Osteoblast (primary cell): ENCODE results near the gene CNST. TPM values are rescaled to one million over a fixed set of nuclear protein-coding genes. Genes with fewer than 3 reads are reported as not detected.
"Not testable (repeated sequence)": the region's sequence is repeated elsewhere in the genome, so short reads cannot be mapped to it uniquely, and the experiment has no call there.

Source experiments
- DNase-seq: peaks from one replicate; pipeline ENCODE4 v3.0.0; 2011; ENCODE audit warnings: low spot score, mixed read lengths; ENCODE audit not compliant: insufficient read length; ENCODE audit errors: missing footprints
- H2AFZ ChIP-seq: 2 replicates; pipeline ENCODE4 v1.6.0; 2011; ENCODE audit warnings: mild to moderate bottlenecking, low read length
- H3K27ac ChIP-seq: 2 replicates; pipeline ENCODE4 v1.5.1; 2011; ENCODE audit warnings: mild to moderate bottlenecking, low read depth, low read length, moderate library complexity
- H3K27me3 ChIP-seq: 2 replicates; pipeline ENCODE4 v1.6.0; 2012; ENCODE audit warnings: mild to moderate bottlenecking, control low read depth, inconsistent platforms, low read length, moderate library complexity; ENCODE audit not compliant: insufficient read depth
- H3K36me3 ChIP-seq: 2 replicates; pipeline ENCODE4 v1.5.1; 2011; ENCODE audit warnings: mild to moderate bottlenecking, low read length, control low read depth, moderate library complexity; ENCODE audit not compliant: insufficient read depth
- H3K4me1 ChIP-seq: 2 replicates; pipeline ENCODE4 v1.5.1; 2011; ENCODE audit warnings: mild to moderate bottlenecking, low read length, control low read depth, moderate library complexity; ENCODE audit not compliant: insufficient read depth
- H3K4me2 ChIP-seq: 2 replicates; pipeline ENCODE4 v1.6.0; 2011; ENCODE audit warnings: mild to moderate bottlenecking, low read length; ENCODE audit not compliant: insufficient read depth
- H3K4me3 ChIP-seq: fragments of 200-600 bp; sonication (generic); 3 replicates; pipeline ENCODE4 v1.5.1; 2012; ENCODE audit warnings: mild to moderate bottlenecking, low read length, inconsistent platforms; ENCODE audit not compliant: insufficient read depth
- H3K79me2 ChIP-seq: 2 replicates; pipeline ENCODE4 v1.6.0; 2012; ENCODE audit warnings: mild to moderate bottlenecking, low read length, control low read depth, inconsistent platforms; ENCODE audit not compliant: insufficient read depth
- H3K9me3 ChIP-seq: 2 replicates; pipeline ENCODE4 v1.5.1; 2011; ENCODE audit warnings: low read depth, low read length, control low read depth
- H4K20me1 ChIP-seq: 2 replicates; pipeline ENCODE4 v1.6.0; 2012; ENCODE audit warnings: mild to moderate bottlenecking, low read length, control low read depth; ENCODE audit not compliant: insufficient read depth
- CTCF ChIP-seq: IDR thresholded peaks from 2 replicates; pipeline ENCODE4 v1.5.1; 2011; ENCODE audit warnings: mild to moderate bottlenecking, low read depth, low read length, moderate library complexity; ENCODE audit errors: extremely low read depth
- total RNA-seq: library from RNA; depleted of rRNA; stranded (reverse); fragments of >200 nt; gene quantifications from 2 replicates; pipeline ENCODE4 v1.2.3, GENCODE V29; 2012

The CNST gene
- total RNA-seq, 1 donor: 25.7 TPM

DNA sequence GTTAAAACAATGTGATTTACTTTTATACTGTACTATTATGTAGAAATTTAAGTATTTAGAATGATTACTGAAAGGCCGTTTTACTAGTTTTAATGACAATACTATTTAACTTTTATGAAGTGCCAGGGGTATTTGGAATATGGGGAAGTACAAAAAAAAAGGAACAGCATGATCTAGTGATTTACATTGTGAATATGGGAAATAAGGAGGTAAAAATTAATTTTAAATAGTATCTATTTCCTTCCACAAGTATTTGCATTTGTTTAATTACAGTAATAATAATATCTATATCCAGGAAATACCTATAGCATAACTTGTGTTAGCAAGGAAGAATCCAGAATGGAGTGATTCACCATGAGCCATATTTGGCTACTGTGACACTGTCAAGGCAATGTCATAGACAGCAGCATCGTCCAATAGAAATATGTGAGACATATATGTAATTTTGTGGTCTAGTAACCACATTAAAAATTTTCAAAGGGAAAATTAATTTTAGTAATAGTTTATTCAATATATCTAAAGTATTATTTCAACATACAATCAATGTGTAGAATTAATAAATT, 22.0 kb downstream of the CNST start:
- H3K9me3 ChIP-seq: no peaks in the 10 kb centered on the region
- peaks cover 56% of the 10 kb centered on the region for H3K4me1 ChIP-seq
- H3K27ac ChIP-seq: peak overlapping the region; percentile 89
- H4K20me1 ChIP-seq: no peaks in the 10 kb centered on the region
- no peak for TF ChIP-seq CTCF
- H3K36me3 ChIP-seq: peaks cover 17% of the 10 kb centered on the region
- H3K27me3 ChIP-seq: no peaks in the 10 kb centered on the region
- H3K4me3 ChIP-seq: no peak overlapping the region
- H3K4me2 ChIP-seq: peak overlapping the region; percentile 74
- no peak overlapping the region for H2AFZ ChIP-seq
- no peak for DNase-seq
- H3K79me2 ChIP-seq: peaks cover 62% of the 10 kb centered on the region

GRCh38 chr1:246589919-246590318, 23.7 kb downstream of the CNST start:
- peaks cover 61% of the 10 kb centered on the region for H3K4me1 ChIP-seq
- not testable (repeated sequence) for H3K4me3 ChIP-seq, H2AFZ ChIP-seq, H3K9me3 ChIP-seq, H3K4me2 ChIP-seq, H4K20me1 ChIP-seq, DNase-seq, H3K27me3 ChIP-seq
- H3K79me2 ChIP-seq: peaks cover 56% of the 10 kb centered on the region
- H3K36me3 ChIP-seq: peaks cover 13% of the 10 kb centered on the region
- peak overlapping the region; percentile 28 for H3K27ac ChIP-seq

DNA sequence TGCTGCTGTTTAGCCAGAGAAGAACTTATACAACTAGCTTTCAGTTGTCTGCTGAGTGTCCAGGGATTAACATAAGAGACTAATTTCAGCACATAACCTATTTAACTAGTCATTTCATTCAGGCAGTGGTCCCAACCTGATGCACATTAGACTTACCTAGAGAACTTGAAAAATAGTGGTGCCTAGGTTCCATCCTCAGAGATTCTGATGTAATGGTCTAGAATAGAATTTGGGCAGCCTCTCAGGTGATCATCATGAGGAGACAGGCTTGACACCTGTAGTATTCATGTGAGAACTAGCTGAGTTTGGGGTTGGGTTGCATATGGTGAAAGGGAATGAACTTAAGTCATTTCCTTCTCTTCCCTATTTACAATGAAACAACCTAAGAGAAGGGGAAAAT, 24.8 kb downstream of the CNST start:
- Histone ChIP-seq H4K20me1 (no peaks in the 10 kb centered on the region), H3K4me2 (no peak overlapping the region), H3K79me2 (peaks cover 55% of the 10 kb centered on the region), H3K4me1 (peaks cover 61% of the 10 kb centered on the region), H3K9me3 (no peaks in the 10 kb centered on the region), H3K27me3 (no peaks in the 10 kb centered on the region), H2AFZ (no peak overlapping the region), H3K36me3 (peaks cover 14% of the 10 kb centered on the region), H3K27ac (no peak overlapping the region), H3K4me3 (no peak overlapping the region)
- DNase-seq: no peak
- TF ChIP-seq CTCF: no peak

DNA sequence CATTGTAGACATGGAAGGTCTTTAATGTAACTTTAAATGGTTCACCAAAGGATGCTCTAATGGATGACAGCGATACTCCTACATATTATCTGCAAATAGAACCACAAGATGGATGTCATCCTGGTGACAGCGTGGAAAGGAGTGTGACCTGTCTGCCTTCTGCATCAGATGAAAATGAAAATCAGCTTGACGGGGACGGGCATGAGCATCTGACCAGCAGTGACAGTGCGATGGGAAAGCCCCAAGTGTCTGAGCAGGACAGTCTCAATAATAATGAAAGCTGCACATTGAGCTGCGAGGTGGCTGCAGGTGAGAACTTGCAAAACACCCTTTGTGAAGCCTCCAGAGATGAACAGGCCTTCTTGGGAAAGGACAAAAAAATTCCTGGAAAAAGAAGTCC, 25.2 kb downstream of the CNST start:
- H3K4me3 ChIP-seq: no peak overlapping the region
- H3K4me1 ChIP-seq: peaks cover 60% of the 10 kb centered on the region
- H3K27ac ChIP-seq: peak overlapping the region; percentile 85
- H3K27me3 ChIP-seq: no peaks in the 10 kb centered on the region
- H3K36me3 ChIP-seq: peaks cover 14% of the 10 kb centered on the region
- H4K20me1 ChIP-seq: no peaks in the 10 kb centered on the region
- H3K79me2 ChIP-seq: peaks cover 55% of the 10 kb centered on the region
- no peak overlapping the region for H2AFZ ChIP-seq
- H3K4me2 ChIP-seq: no peak overlapping the region
- no peaks in the 10 kb centered on the region for H3K9me3 ChIP-seq
- DNase-seq: no peak
- no peak for TF ChIP-seq CTCF
